KMS-11 (cell line): Measurements from ENCODE around the gene LMAN1L.

ENCODE experiments used
- H2AFZ ChIP-seq: fragments of 200-600 bp; sonication (generic); 2 replicates; pipeline ENCODE4 v1.6.1; 2016; ENCODE audit warnings: antibody characterized with exemption, mixed run types, low read depth
- H3K27ac ChIP-seq: fragments of 200-600 bp; sonication (generic); 2 replicates; pipeline ENCODE4 v1.6.1; 2016; ENCODE audit warnings: mild to moderate bottlenecking, mixed run types
- H3K27me3 ChIP-seq: fragments of 200-600 bp; sonication (generic); 2 replicates; pipeline ENCODE4 v1.6.1; 2017; ENCODE audit warnings: mild to moderate bottlenecking, low read depth, mixed run types, moderate library complexity; ENCODE audit not compliant: insufficient read depth
- H3K36me3 ChIP-seq: fragments of 200-600 bp; sonication (generic); 2 replicates; pipeline ENCODE4 v1.6.1; 2017; ENCODE audit warnings: mild to moderate bottlenecking, mixed run types; ENCODE audit not compliant: insufficient read depth
- H3K4me1 ChIP-seq: fragments of 200-600 bp; sonication (generic); 2 replicates; pipeline ENCODE4 v1.6.1; 2016; ENCODE audit warnings: mild to moderate bottlenecking, low read depth, mixed run types; ENCODE audit not compliant: poor library complexity, severe bottlenecking
- H3K4me2 ChIP-seq: fragments of 200-600 bp; sonication (generic); 2 replicates; pipeline ENCODE4 v1.7.0; 2016; ENCODE audit warnings: mild to moderate bottlenecking, mixed run types
- H3K4me3 ChIP-seq: fragments of 200-600 bp; sonication (generic); IDR thresholded peaks from 2 replicates; pipeline ENCODE4 v1.6.1; 2017; ENCODE audit warnings: low read depth, low read length, mixed read lengths; ENCODE audit not compliant: insufficient read depth
- H3K79me2 ChIP-seq: fragments of 200-600 bp; sonication (generic); 2 replicates; pipeline ENCODE4 v1.6.1; 2016; ENCODE audit warnings: low read depth, mixed run types; ENCODE audit not compliant: insufficient read depth
- H3K9ac ChIP-seq: fragments of 200-600 bp; sonication (generic); 2 replicates; pipeline ENCODE4 v1.6.1; 2016; ENCODE audit warnings: mild to moderate bottlenecking, mixed run types
- H4K20me1 ChIP-seq: fragments of 200-600 bp; sonication (generic); 2 replicates; pipeline ENCODE4 v1.6.1; 2016; ENCODE audit warnings: mild to moderate bottlenecking, mixed run types; ENCODE audit not compliant: insufficient read depth
- CTCF ChIP-seq: fragments of 200-600 bp; sonication (generic); conservative IDR thresholded peaks from 2 replicates; pipeline ENCODE4 v1.6.1; 2017; ENCODE audit warnings: low read depth, mild to moderate bottlenecking, antibody characterized with exemption, low read length, moderate library complexity, mixed read lengths

Gene LMAN1L

DNA sequence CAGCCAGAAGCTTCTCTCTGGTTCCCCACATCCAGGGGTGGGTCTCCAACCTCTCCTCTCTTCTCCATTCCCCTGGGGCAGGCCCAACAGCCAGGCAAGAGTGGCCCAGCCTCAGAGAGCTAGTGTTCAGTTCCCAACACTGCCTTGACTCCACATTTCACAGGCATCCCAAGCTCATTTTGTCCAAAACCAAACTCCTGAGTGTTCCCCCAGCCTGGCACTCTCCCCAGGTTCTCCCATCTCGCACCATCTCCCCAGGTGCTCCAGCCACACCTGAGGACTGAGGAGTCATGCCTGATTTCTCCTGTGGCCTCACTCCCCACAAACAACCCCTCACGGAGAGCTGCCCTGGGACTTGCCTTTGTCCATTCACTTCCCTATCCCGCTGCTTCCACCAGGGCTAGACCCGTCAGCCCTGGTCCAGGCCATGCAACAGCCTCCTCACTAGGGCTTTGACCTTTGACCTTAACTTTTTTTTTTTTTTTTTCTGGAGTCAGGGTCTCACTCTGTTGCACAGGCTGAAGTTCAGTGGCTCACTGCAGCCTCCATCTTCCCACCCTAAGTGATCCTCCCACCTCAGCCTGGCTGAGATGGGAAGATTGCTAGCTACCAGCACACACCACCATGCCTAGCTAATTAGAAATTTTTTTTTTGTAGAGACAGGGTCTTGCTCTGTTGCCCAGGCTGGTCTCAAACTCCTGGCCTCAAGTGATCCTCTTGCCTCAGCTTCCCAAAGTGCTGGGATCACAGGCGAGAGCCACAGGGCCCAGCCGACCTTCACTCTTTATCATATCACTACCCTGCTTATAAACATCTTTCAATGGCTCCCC is 34.7 kb upstream of the LMAN1L start:
- H4K20me1 ChIP-seq = no peaks in the 10 kb centered on the region
- H3K79me2 ChIP-seq = peaks cover 6% of the 10 kb centered on the region
- H3K4me3 ChIP-seq = no peak overlapping the region
- H3K27ac ChIP-seq = peak overlapping the region; percentile 37; the same call in 1 of the 2 replicates
- H3K4me2 ChIP-seq = peak overlapping the region; percentile 61; the same call in 1 of the 2 replicates
- H3K36me3 ChIP-seq = no peaks in the 10 kb centered on the region
- no peak for TF ChIP-seq CTCF
- H3K9ac ChIP-seq = no peak overlapping the region
- 0 out of 2 replicates have a peak overlapping the region, but pooled peaks have one; percentile 20 for H2AFZ ChIP-seq
- no peaks in the 10 kb centered on the region for H3K27me3 ChIP-seq
- peaks cover 75% of the 10 kb centered on the region for H3K4me1 ChIP-seq

DNA sequence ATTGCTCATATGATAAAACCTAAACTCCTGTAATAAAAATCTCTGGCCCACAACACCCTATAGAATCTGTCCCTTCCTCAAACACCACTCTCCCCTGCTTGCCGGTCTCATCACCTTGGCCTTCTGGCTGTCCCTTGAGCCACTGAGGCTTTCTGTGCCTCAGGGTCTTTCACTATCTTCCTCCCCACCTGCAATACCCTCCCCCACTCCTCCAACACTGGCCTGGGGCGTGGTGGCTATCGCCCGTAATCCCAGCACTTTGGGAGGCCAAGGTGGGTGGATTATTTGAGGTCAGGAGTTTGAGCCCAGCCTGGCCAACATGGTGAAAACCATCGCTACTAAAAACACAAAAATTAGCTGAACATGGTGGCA is 34.0 kb upstream of the LMAN1L start:
- no peak overlapping the region for H3K4me3 ChIP-seq
- peaks cover 70% of the 10 kb centered on the region for H3K4me1 ChIP-seq
- H3K36me3 ChIP-seq = no peaks in the 10 kb centered on the region
- no peak for TF ChIP-seq CTCF
- H3K4me2 ChIP-seq = no peak overlapping the region
- H2AFZ ChIP-seq = no peak overlapping the region
- H4K20me1 ChIP-seq = no peaks in the 10 kb centered on the region
- no peak overlapping the region for H3K27ac ChIP-seq
- no peaks in the 10 kb centered on the region for H3K27me3 ChIP-seq
- H3K9ac ChIP-seq = no peak overlapping the region
- H3K79me2 ChIP-seq = peaks cover 12% of the 10 kb centered on the region

- no peaks in the 10 kb centered on the region for H4K20me1 ChIP-seq
- H3K27ac ChIP-seq = no peak overlapping the region
- peaks cover 19% of the 10 kb centered on the region for H3K79me2 ChIP-seq
- no peaks in the 10 kb centered on the region for H3K27me3 ChIP-seq
- H2AFZ ChIP-seq = no peak overlapping the region
- peak overlapping the region; percentile 99; the same call in 1 of the 2 replicates for H3K4me2 ChIP-seq
- H3K4me1 ChIP-seq = peaks cover 70% of the 10 kb centered on the region
- no peak for TF ChIP-seq CTCF
- no peak overlapping the region for H3K9ac ChIP-seq
- no peak overlapping the region for H3K4me3 ChIP-seq
- H3K36me3 ChIP-seq = no peaks in the 10 kb centered on the region
Observed at GRCh38 chr15:74779162-74779648, 33.4 kb upstream of the LMAN1L start.

DNA sequence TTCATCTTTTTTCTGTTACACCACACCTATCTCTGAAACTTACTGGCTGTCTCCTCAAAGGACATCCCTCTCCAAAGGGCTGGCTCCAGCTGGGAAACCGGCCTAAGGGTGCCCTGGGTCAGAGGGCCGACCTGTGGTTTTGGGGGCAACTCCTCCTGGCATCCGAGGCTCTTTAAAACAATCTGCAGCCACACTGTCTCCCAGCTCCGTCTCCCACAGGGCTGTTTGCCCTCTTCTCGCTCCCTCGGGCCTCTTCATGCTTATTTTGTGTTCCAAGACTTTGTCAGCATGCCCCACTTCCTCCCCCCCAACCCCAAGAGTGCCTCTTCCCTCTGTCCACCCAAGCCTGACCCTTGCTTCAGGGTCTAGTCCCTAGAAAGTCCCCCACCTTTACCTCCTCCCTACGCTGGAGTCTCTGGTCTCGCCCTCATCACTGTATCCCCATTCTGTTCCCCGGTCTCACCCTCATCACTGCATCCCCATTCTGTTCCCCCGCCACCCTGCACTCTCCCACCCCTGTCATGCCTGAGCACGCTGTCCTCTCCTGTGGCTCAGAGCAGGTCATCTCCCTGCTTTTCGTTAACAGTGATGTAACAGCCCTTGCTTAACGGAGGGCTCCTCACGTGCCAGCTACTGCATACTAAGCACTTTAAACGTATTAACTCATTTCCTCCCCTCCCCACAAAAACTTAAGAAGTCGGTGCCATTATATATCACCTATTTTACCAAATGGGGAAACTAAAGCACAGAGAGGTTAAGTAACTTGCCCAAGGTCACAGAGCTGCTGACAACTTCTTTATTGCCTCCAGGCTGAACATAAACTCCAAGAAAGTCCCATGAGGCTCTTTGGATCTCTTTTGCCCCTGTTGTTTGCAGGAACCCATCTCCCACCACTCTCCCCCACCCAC is 31.9 kb upstream of the LMAN1L start:
- Histone ChIP-seq H4K20me1 (no peaks in the 10 kb centered on the region), H3K4me2 (peak overlapping the region; percentile 99), H3K9ac (peak overlapping the region; percentile 23; the same call in 1 of the 2 replicates), H3K27me3 (no peaks in the 10 kb centered on the region), H3K4me3 (no peak overlapping the region), H3K4me1 (peaks cover 74% of the 10 kb centered on the region), H2AFZ (peak overlapping the region; percentile 50), H3K36me3 (no peaks in the 10 kb centered on the region), H3K27ac (no peak overlapping the region), H3K79me2 (peaks cover 34% of the 10 kb centered on the region)
- TF ChIP-seq CTCF = no peak
